Ishikawa (cell line): ENCODE measurements around the gene ALOX5.

Experiments
- CEBPB ChIP-seq: IDR thresholded peaks from 2 replicates; pipeline ENCODE4 v1.6.1; 2012
- CREB1 ChIP-seq: IDR thresholded peaks from 2 replicates; pipeline ENCODE4 v1.6.1; 2012; ENCODE audit warnings: low read depth
- EP300 ChIP-seq: IDR thresholded peaks from 2 replicates; pipeline ENCODE4 v1.6.1; 2012; ENCODE audit warnings: borderline replicate concordance
- NFIC ChIP-seq: IDR thresholded peaks from 2 replicates; pipeline ENCODE4 v1.6.1; 2012
- REST ChIP-seq: IDR thresholded peaks from 2 replicates; pipeline ENCODE4 v1.6.1; 2012; ENCODE audit warnings: low read depth, mild to moderate bottlenecking
- TAF1 ChIP-seq: IDR thresholded peaks from 2 replicates; pipeline ENCODE4 v1.6.1; 2012; ENCODE audit warnings: low read depth, mild to moderate bottlenecking
- YY1 ChIP-seq: IDR thresholded peaks from 2 replicates; pipeline ENCODE4 v1.6.1; 2012; ENCODE audit warnings: low read depth
- TF ChIP-seq, protein P1 (sequence below): IDR thresholded peaks from 2 replicates; pipeline ENCODE4 v1.6.1; 2012
- TF ChIP-seq, protein P2 (sequence below): IDR thresholded peaks from 2 replicates; pipeline ENCODE4 v1.6.1; 2012

- TF ChIP-seq, protein P1, sequence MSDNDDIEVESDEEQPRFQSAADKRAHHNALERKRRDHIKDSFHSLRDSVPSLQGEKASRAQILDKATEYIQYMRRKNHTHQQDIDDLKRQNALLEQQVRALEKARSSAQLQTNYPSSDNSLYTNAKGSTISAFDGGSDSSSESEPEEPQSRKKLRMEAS: no peak
- TF ChIP-seq CEBPB: no peak
- no peak for TF ChIP-seq EP300
- TF ChIP-seq, protein P2, sequence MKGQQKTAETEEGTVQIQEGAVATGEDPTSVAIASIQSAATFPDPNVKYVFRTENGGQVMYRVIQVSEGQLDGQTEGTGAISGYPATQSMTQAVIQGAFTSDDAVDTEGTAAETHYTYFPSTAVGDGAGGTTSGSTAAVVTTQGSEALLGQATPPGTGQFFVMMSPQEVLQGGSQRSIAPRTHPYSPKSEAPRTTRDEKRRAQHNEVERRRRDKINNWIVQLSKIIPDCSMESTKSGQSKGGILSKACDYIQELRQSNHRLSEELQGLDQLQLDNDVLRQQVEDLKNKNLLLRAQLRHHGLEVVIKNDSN: no peak
- no peak for TF ChIP-seq YY1
- no peak for TF ChIP-seq TAF1
- no peak for TF ChIP-seq CREB1
- no peak for TF ChIP-seq REST
- TF ChIP-seq NFIC: no peak; the same call in 1 of the 2 replicates
Measured at GRCh38 chr10:45444022-45444421, 70.0 kb downstream of the ALOX5 start.
